ENCODE results near the gene KIAA0586. TPM values are rescaled to one million over a fixed set of nuclear protein-coding genes. Genes with fewer than 3 reads are reported as not detected.

KIAA0586 gene
- total and polyA plus RNA-seq, 2 experiments from 2014 or later: 8.3 to 18.9 TPM

GRCh38 chr14:58535044-58535443, 107.5 kb downstream of the KIAA0586 start:
- peak; percentile 9 to 74 for DNase-seq (ENCODE audit: low read depth in 1 of 2, low spot score in 1 of 2)
- Histone ChIP-seq H3K36me3 (no peaks in the 10 kb centered on the region), H3K4me1 (ENCODE audit: low read depth) (peaks cover 36% of the 10 kb centered on the region), H3K4me3 (no peak overlapping the region), H3K9me3 (ENCODE audit: low read depth) (no peaks in the 10 kb centered on the region), H3K27ac (peak overlapping the region; percentile 98), H3K27me3 (no peaks in the 10 kb centered on the region)
- TF ChIP-seq CTCF (IDR thresholded peaks at IDR 0.05; ENCODE audit: low read depth, low read length): no peak

- no peak overlapping the region for H3K27ac ChIP-seq
- peaks cover 54% of the 10 kb centered on the region for H3K4me1 ChIP-seq (ENCODE audit: low read depth)
- no peak for TF ChIP-seq CTCF (IDR thresholded peaks at IDR 0.05; ENCODE audit: low read depth, low read length)
- no peaks in the 10 kb centered on the region for H3K36me3 ChIP-seq
- H3K4me3 ChIP-seq: no peak overlapping the region
- no peak for DNase-seq (ENCODE audit: low read depth in 1 of 2, low spot score in 1 of 2)
- H3K27me3 ChIP-seq: no peaks in the 10 kb centered on the region
- H3K9me3 ChIP-seq (ENCODE audit: low read depth): no peaks in the 10 kb centered on the region
Measured at GRCh38 chr14:58537004-58537403, 109.5 kb downstream of the KIAA0586 start.

- Histone ChIP-seq H3K4me3 (no peak overlapping the region), H3K4me1 (ENCODE audit: low read depth) (peaks cover 19% of the 10 kb centered on the region), H3K27me3 (no peaks in the 10 kb centered on the region), H3K9me3 (ENCODE audit: low read depth) (no peaks in the 10 kb centered on the region), H3K36me3 (no peaks in the 10 kb centered on the region), H3K27ac (peak overlapping the region; percentile 65)
- no peak for DNase-seq (ENCODE audit: low read depth in 1 of 2, low spot score in 1 of 2)
- TF ChIP-seq CTCF (IDR thresholded peaks at IDR 0.05; ENCODE audit: low read depth, low read length): no peak
Measured at GRCh38 chr14:58540749-58541632, 113.5 kb downstream of the KIAA0586 start.

GRCh38 chr14:58541633-58542022, 114.1 kb downstream of the KIAA0586 start:
- Histone ChIP-seq H3K4me3 (no peak overlapping the region), H3K4me1 (ENCODE audit: low read depth) (peaks cover 19% of the 10 kb centered on the region), H3K9me3 (ENCODE audit: low read depth) (no peaks in the 10 kb centered on the region), H3K36me3 (no peaks in the 10 kb centered on the region), H3K27ac (no peak overlapping the region), H3K27me3 (no peaks in the 10 kb centered on the region)
- no peak for TF ChIP-seq CTCF (IDR thresholded peaks at IDR 0.05; ENCODE audit: low read depth, low read length)
- no peak for DNase-seq (ENCODE audit: low read depth in 1 of 2, low spot score in 1 of 2)

- TF ChIP-seq CTCF (IDR thresholded peaks at IDR 0.05; ENCODE audit: low read depth, low read length): no peak
- Histone ChIP-seq H3K27me3 (no peaks in the 10 kb centered on the region), H3K4me1 (ENCODE audit: low read depth) (peaks cover 19% of the 10 kb centered on the region), H3K27ac (no peak overlapping the region), H3K9me3 (ENCODE audit: low read depth) (no peaks in the 10 kb centered on the region), H3K4me3 (no peak overlapping the region), H3K36me3 (no peaks in the 10 kb centered on the region)
- no peak for DNase-seq (ENCODE audit: low read depth in 1 of 2, low spot score in 1 of 2)
Measured at GRCh38 chr14:58543253-58543652, 115.7 kb downstream of the KIAA0586 start.

Data from cardiac muscle cell (in vitro differentiated cells and primary cell).